Liver (tissue), 4 donors: ENCODE data around the gene ALPI. TPM values are rescaled to one million over a fixed set of nuclear protein-coding genes. Genes with fewer than 3 reads are reported as not detected.

Source experiments
- polyA plus RNA-seq, 2 donors: library from polyadenylated mRNA; stranded (reverse) in 1 of 2; unstranded in 1 of 2; fragments of 200-250 nt in 1 of 2; fragments of >200 nt in 1 of 2; fragmentation: Nextera tagmentation in 1 of 2; extraction: Ambion mirVana in 1 of 2; gene quantifications; one replicate each; pipeline versions ENCODE4 v1.2.1 to v1.2.3, GENCODE V29; 2013 to 2015
- total RNA-seq, 2 donors: library from RNA; depleted of rRNA; stranded (reverse); fragments of >200 nt; gene quantifications; one replicate each; pipeline ENCODE4 v1.2.3, GENCODE V29; 2014
- donor health status: healthy.
- donor health status: healthy.
- donor health status: healthy.

ALPI gene
- total and polyA plus RNA-seq, 4 donors: 0.02 TPM; not detected in 3

Other genes starting within 250 kb of the ALPI start
- not detected for gene ALPP, start 77.4 kb upstream of the ALPI start, total RNA-seq
- not detected for gene ALPP, start 77.4 kb upstream of the ALPI start, polyA plus RNA-seq
- not detected for gene ALPG, start 49.3 kb upstream of the ALPI start, total RNA-seq
- not detected for gene ALPG, start 49.3 kb upstream of the ALPI start, polyA plus RNA-seq
- gene ECEL1, start 31.7 kb downstream of the ALPI start, total RNA-seq: 1 to 10 TPM in 1 of 2 donors, not detected in 1; 1.8 TPM
- under 1 TPM in 1 of 2 donors, not detected in 1; 0.67 TPM for gene ECEL1, start 31.7 kb downstream of the ALPI start, polyA plus RNA-seq
- gene PRSS56, start 64.2 kb downstream of the ALPI start, total RNA-seq: not detected
- gene PRSS56, start 64.2 kb downstream of the ALPI start, polyA plus RNA-seq: under 1 TPM in 1 of 2 donors, not detected in 1; 0.02 TPM
- not detected for gene CHRND, start 70.0 kb downstream of the ALPI start, total RNA-seq
- not detected for gene CHRND, start 70.0 kb downstream of the ALPI start, polyA plus RNA-seq
- gene CHRNG, start 83.5 kb downstream of the ALPI start, total RNA-seq: not detected
- gene CHRNG, start 83.5 kb downstream of the ALPI start, polyA plus RNA-seq: not detected
- 1 to 10 TPM; 1.8 to 3.0 TPM for gene TIGD1, start 94.4 kb downstream of the ALPI start, total RNA-seq
- 1 to 10 TPM in 1 of 2 donors, under 1 TPM in 1; 0.50 to 1.6 TPM for gene TIGD1, start 94.4 kb downstream of the ALPI start, polyA plus RNA-seq
- 10 to 100 TPM; 30.0 to 46.9 TPM for gene EIF4E2, start 94.5 kb downstream of the ALPI start, total RNA-seq
- gene EIF4E2, start 94.5 kb downstream of the ALPI start, polyA plus RNA-seq: 10 to 100 TPM; 44.6 to 46.3 TPM
- gene EFHD1, start 177.5 kb downstream of the ALPI start, total RNA-seq: 10 to 100 TPM in 1 of 2 donors, 1 to 10 TPM in 1; 3.3 to 13.9 TPM
- 10 to 100 TPM in 1 of 2 donors, 1 to 10 TPM in 1; 6.7 to 28.5 TPM for gene EFHD1, start 177.5 kb downstream of the ALPI start, polyA plus RNA-seq
- 10 to 100 TPM; 35.3 to 50.5 TPM for gene GIGYF2, start 241.2 kb downstream of the ALPI start, total RNA-seq
- 10 to 100 TPM; 10.6 to 18.2 TPM for gene GIGYF2, start 241.2 kb downstream of the ALPI start, polyA plus RNA-seq